Retinal pigment epithelial cell (primary cell): ENCODE results near the gene PRMT1.

Experiments
- DNase-seq: peaks from one replicate; pipeline ENCODE4 v3.0.0-alpha.2; 2010; ENCODE audit warnings: low read depth
- H3K4me3 ChIP-seq: 2 replicates; pipeline ENCODE4 v1.5.1; 2011; ENCODE audit warnings: mild to moderate bottlenecking, low read length, control low read depth, moderate library complexity
- CTCF ChIP-seq: conservative IDR thresholded peaks from 2 replicates; pipeline ENCODE4 v1.5.1; 2011; ENCODE audit warnings: low read depth, low read length, control low read depth, inconsistent platforms

Gene PRMT1

GRCh38 chr19:49680421-49681351 lies 3.6 kb downstream of the PRMT1 start:
- DNase-seq = no peak
- TF ChIP-seq CTCF = peak; percentile 99
- H3K4me3 ChIP-seq = peak overlapping the region; percentile 13

- no peak for DNase-seq
- TF ChIP-seq CTCF = no peak
- no peak overlapping the region for H3K4me3 ChIP-seq
These were observed 4.8 kb downstream of the PRMT1 start for GRCh38 chr19:49681830-49682229.

GRCh38 chr19:49682274-49682673 lies 5.2 kb downstream of the PRMT1 start:
- no peak for TF ChIP-seq CTCF
- DNase-seq = no peak

DNA sequence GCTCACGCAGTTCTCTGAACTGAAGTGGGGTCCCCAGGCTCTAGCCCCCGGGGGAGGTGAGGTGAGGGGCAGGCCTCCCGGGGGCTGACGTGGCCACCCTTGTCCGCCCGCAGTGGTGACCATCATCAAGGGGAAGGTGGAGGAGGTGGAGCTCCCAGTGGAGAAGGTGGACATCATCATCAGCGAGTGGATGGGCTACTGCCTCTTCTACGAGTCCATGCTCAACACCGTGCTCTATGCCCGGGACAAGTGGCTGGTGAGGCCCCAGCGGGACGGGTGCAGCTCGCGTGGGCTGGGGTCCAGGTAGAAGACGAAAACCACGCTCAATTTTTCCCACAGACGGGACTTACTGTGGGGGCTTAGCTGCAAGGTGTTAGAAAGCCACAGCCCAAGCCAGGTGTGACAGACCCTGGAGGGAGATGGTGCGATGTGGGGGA lies 6.8 kb downstream of the PRMT1 start:
- no peak overlapping the region for H3K4me3 ChIP-seq
- no peak for TF ChIP-seq CTCF
- DNase-seq = no peak

More at GRCh38 chr19:49682274-49682673, 5.2 kb downstream of the PRMT1 start:
- H3K4me3 ChIP-seq = no peak overlapping the region

DNA sequence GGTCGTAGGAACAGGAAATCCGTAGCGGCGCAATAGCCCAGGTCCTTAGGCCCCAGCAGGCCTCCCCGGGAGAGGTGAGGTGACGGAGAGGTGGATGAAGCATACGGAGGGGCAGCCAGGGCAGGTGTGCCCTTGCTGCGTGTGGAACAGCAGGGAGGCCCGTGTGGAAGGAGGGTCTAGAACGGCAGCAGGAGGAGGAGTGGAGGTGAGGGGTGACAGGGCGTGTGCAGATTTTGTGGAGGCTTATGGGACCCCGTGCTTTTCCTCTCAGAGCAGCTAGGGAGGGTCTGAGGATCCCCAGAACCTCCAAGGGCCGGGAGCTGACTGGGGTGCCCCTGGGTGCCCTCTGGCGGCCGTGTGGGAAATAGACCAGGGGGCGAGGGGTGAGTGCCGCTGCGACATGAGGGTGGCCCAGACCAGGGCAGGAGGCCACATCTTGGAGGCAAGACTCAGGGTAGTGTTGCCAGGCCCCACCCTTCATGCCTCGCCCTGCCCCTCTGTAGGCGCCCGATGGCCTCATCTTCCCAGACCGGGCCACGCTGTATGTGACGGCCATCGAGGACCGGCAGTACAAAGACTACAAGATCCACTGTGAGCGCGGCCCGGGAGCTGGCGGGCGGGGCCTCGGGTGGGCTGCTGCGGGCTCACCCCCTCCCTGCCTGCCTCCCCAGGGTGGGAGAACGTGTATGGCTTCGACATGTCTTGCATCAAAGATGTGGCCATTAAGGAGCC lies 7.3 kb downstream of the PRMT1 start:
- no peak overlapping the region for H3K4me3 ChIP-seq
- TF ChIP-seq CTCF = peak; percentile 50
- no peak for DNase-seq

DNA sequence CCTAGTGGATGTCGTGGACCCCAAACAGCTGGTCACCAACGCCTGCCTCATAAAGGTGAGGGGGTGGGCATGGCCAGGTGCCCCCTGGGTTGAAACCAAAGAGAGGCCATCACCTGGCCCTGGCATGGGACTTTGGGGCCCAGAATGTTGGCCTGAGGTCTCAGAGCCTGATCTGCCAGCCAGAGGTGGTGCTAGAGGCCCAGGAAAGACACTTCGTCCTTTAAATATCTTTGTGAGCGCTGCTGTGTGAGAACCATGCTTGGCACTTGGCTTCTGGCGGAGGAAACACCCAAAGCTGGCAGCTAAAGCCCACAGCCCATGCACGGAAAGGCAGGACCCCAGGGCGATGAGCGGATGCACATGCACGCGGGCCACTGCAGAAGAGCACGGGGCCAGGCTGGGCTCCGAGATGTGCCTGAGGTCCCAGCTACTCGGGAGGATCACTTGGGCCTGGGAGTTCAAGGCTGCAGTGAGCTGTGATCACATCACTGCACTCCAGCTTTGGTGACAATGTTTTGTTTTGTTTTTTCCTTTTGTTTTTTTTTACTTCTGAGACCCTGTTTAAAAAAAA lies 8.0 kb downstream of the PRMT1 start:
- no peak for DNase-seq
- TF ChIP-seq CTCF = no peak
- H3K4me3 ChIP-seq = no peak overlapping the region
